Measurements from ENCODE around the gene PRR23E.

The PRR23E gene

DNA sequence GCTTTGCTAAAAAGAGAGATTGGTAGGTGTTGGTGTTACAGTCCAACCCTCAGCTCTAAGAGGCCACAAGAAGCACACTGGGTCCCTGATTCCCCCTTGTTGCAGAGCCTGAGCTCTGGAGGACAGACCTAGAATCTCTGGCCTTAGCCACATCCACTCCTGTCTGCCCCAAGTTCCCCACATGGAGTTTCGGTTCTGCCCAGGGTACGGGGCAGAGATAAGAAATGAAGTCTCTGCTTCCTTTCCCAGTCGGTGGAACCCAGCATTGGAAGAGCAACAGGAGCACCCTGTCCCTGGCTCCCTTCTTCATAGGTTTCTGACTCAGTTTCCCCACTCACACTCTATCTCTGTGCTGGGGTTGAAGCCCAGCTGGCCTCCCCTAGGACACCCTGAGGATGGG lies 13.2 kb downstream of the PRR23E start:
- Histone ChIP-seq H2BK5ac (ENCODE audit: low read depth, low read length, poor library complexity, severe bottlenecking) (no peak overlapping the region), H3K4ac (ENCODE audit: low read depth in 1 of 2, low read length in 2 of 2) (no peak overlapping the region), H2BK12ac (ENCODE audit: low read length in 2 of 2) (no peak overlapping the region), H3K23ac (ENCODE audit: low read length in 2 of 2) (no peak overlapping the region), H2BK120ac (ENCODE audit: low read depth, low read length) (no peak overlapping the region), H3K18ac (ENCODE audit: low read depth in 1 of 2, low read length in 2 of 2) (no peak overlapping the region), H4K8ac (ENCODE audit: low read length) (no peak overlapping the region), H3K27me3 (ENCODE audit: control insufficient read depth in 1 of 2, insufficient read depth in 1 of 2, low read length in 2 of 2) (peaks cover 15 to 28% of the 10 kb centered on the region in 2 experiments), H3K36me3 (ENCODE audit: control insufficient read depth in 1 of 2, insufficient read depth in 2 of 2, low read depth in 1 of 2, low read length in 2 of 2) (no peaks in the 10 kb centered on the region), H3K14ac (ENCODE audit: low read length in 2 of 2) (no peak overlapping the region), H3K79me1 (replicated peaks; ENCODE audit: low read length, poor library complexity, severe bottlenecking) (no peaks in the 10 kb centered on the region), H3K9ac (ENCODE audit: low read length) (no peak overlapping the region), H4K91ac (ENCODE audit: low read length) (no peak overlapping the region), H2AFZ (ENCODE audit: low read depth, low read length) (no peak overlapping the region), H3K4me1 (ENCODE audit: control insufficient read depth, insufficient read depth, low read depth, low read length) (no peaks in the 10 kb centered on the region), H3K4me2 (ENCODE audit: low read length, poor library complexity, severe bottlenecking) (no peak overlapping the region), H2AK5ac (ENCODE audit: low read length, severe bottlenecking) (no peak overlapping the region), H3K9me3 (ENCODE audit: control insufficient read depth, low read length) (peaks cover 8% of the 10 kb centered on the region), H2BK15ac (ENCODE audit: low read depth, poor library complexity, severe bottlenecking) (no peak overlapping the region), H3K27ac (ENCODE audit: low read length, poor library complexity, severe bottlenecking) (no peak overlapping the region), H3K4me3 (ENCODE audit: insufficient read depth in 1 of 2, low read depth in 1 of 2, low read length in 2 of 2) (no peak overlapping the region)
- WGBS: 79% methylated on average over 3 of the region's 3 CpGs
- no peak for DNase-seq

DNA sequence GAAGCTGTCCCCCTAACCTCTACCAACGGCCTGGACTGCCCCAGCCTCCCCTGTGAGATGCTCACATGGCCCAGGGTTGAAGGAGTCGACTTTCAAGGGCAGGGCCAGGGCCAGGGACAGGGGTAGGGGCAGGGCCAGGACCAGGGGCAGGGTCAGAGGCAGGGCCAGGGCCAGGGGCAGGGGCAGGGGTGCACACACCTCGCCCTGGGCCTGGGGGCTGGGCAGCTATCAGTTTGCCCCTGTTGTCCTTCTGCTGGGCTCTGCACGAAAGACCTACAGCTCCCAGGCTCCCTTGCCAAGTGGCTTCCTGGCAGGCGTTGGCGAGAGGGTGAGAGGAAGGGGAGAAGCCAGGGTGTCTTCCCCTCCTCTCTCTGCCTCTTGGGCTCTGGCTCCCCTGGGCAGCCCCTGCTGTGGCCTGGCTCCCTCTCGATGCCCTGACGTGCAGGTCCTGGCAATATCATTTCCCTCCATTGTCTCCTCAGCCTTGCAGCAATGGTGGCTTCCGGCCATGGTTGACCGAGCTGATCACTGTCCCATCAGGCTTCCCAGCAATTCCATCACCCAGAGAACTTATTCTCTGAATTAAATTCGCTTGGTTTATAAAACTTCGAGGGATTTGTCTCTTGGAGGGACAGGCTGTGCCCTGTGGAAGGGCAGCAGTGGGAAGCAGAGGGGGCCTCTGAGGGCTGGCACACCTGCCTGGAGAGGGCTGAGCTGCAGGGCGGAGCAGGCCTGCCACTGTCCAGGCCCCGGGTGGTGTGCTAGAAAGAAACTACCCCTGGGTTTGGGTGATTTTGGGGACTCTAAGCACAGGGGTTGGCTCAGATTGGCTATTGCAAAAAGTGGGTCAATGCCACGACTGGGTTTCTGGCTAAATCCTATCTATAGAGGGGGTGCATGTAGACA lies 13.9 kb downstream of the PRR23E start:
- Histone ChIP-seq H3K4me1 (ENCODE audit: control insufficient read depth, insufficient read depth, low read depth, low read length) (no peaks in the 10 kb centered on the region), H2BK12ac (ENCODE audit: low read length in 2 of 2) (no peak overlapping the region), H3K4ac (ENCODE audit: low read depth in 1 of 2, low read length in 2 of 2) (no peak overlapping the region), H2BK120ac (ENCODE audit: low read depth, low read length) (no peak overlapping the region), H3K27ac (ENCODE audit: low read length, poor library complexity, severe bottlenecking) (no peak overlapping the region), H3K14ac (ENCODE audit: low read length in 2 of 2) (peak overlapping the region in 1 of 2 experiments; percentile 39), H3K4me3 (ENCODE audit: insufficient read depth in 1 of 2, low read depth in 1 of 2, low read length in 2 of 2) (no peak overlapping the region), H2BK5ac (ENCODE audit: low read depth, low read length, poor library complexity, severe bottlenecking) (no peak overlapping the region), H3K9ac (ENCODE audit: low read length) (no peak overlapping the region), H3K23ac (ENCODE audit: low read length in 2 of 2) (no peak overlapping the region), H3K27me3 (ENCODE audit: control insufficient read depth in 1 of 2, insufficient read depth in 1 of 2, low read length in 2 of 2) (peaks cover 15 to 35% of the 10 kb centered on the region in 2 experiments), H3K36me3 (ENCODE audit: control insufficient read depth in 1 of 2, insufficient read depth in 2 of 2, low read depth in 1 of 2, low read length in 2 of 2) (no peaks in the 10 kb centered on the region), H4K8ac (ENCODE audit: low read length) (no peak overlapping the region), H4K91ac (ENCODE audit: low read length) (no peak overlapping the region), H2AK5ac (ENCODE audit: low read length, severe bottlenecking) (no peak overlapping the region), H3K9me3 (ENCODE audit: control insufficient read depth, low read length) (peaks cover 6% of the 10 kb centered on the region), H3K4me2 (ENCODE audit: low read length, poor library complexity, severe bottlenecking) (no peak overlapping the region), H2BK15ac (ENCODE audit: low read depth, poor library complexity, severe bottlenecking) (no peak overlapping the region), H3K18ac (ENCODE audit: low read depth in 1 of 2, low read length in 2 of 2) (no peak overlapping the region), H3K79me1 (replicated peaks; ENCODE audit: low read length, poor library complexity, severe bottlenecking) (no peaks in the 10 kb centered on the region), H2AFZ (ENCODE audit: low read depth, low read length) (no peak overlapping the region)
- 67% methylated on average over 13 of the region's 15 CpGs for WGBS
- no peak for DNase-seq

DNA sequence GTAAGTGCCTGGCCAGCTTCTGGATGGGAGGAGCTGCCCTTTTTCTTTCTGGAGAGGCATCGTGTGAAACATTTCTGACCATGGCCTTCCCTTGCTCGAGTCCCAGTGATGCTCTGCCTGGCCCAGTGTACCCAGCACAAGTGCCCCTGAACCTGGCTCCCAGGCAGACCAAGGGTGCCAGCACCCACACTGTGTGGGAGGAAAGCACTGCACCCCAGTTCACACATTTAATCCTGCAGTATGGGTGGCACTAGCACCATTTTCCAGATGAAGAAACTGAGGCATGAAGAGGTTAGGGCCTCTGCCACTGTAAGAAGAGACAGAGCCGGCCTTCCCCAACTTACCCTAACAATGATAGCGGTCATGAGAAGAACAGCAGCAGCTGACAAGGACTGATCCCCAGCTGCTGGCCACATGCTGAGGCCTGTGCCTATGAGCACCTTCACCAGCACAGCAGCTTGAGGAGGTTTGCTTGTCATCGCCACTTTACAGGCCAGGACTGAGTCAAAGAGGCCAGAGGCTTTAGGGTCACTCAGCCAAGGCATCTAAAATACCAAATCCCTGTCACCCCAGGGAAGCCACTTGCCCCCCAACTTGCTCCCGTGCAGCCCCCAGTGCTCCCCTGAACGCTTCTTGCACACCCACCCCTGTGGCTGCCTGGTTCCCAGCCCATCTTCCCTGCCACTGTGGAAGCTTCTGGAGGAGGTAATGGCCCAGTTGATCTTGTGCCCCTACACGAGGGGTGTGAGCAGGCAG lies 15.0 kb downstream of the PRR23E start:
- H3K27me3 ChIP-seq (ENCODE audit: control insufficient read depth in 1 of 2, insufficient read depth in 1 of 2, low read length in 2 of 2): peaks cover 15 to 38% of the 10 kb centered on the region in 2 experiments
- no peak overlapping the region for H2AFZ ChIP-seq (ENCODE audit: low read depth, low read length)
- no peaks in the 10 kb centered on the region for H3K9me3 ChIP-seq (ENCODE audit: control insufficient read depth, low read length)
- H3K36me3 ChIP-seq (ENCODE audit: control insufficient read depth in 1 of 2, insufficient read depth in 2 of 2, low read depth in 1 of 2, low read length in 2 of 2): no peaks in the 10 kb centered on the region
- no peak overlapping the region for H2BK12ac ChIP-seq (ENCODE audit: low read length in 2 of 2)
- no peak overlapping the region for H3K23ac ChIP-seq (ENCODE audit: low read length in 2 of 2)
- no peak overlapping the region for H2BK120ac ChIP-seq (ENCODE audit: low read depth, low read length)
- H3K27ac ChIP-seq (ENCODE audit: low read length, poor library complexity, severe bottlenecking): no peak overlapping the region
- no peak overlapping the region for H2BK5ac ChIP-seq (ENCODE audit: low read depth, low read length, poor library complexity, severe bottlenecking)
- no peak overlapping the region for H4K8ac ChIP-seq (ENCODE audit: low read length)
- H3K14ac ChIP-seq (ENCODE audit: low read length in 2 of 2): no peak overlapping the region
- H3K4ac ChIP-seq (ENCODE audit: low read depth in 1 of 2, low read length in 2 of 2): no peak overlapping the region
- no peaks in the 10 kb centered on the region for H3K79me1 ChIP-seq (replicated peaks; ENCODE audit: low read length, poor library complexity, severe bottlenecking)
- H4K91ac ChIP-seq (ENCODE audit: low read length): no peak overlapping the region
- WGBS: 82% methylated on average over 8 of the region's 8 CpGs
- H2AK5ac ChIP-seq (ENCODE audit: low read length, severe bottlenecking): no peak overlapping the region
- H3K4me2 ChIP-seq (ENCODE audit: low read length, poor library complexity, severe bottlenecking): no peak overlapping the region
- no peak overlapping the region for H3K4me3 ChIP-seq (ENCODE audit: insufficient read depth in 1 of 2, low read depth in 1 of 2, low read length in 2 of 2)
- no peak overlapping the region for H3K9ac ChIP-seq (ENCODE audit: low read length)
- H3K18ac ChIP-seq (ENCODE audit: low read depth in 1 of 2, low read length in 2 of 2): no peak overlapping the region
- H2BK15ac ChIP-seq (ENCODE audit: low read depth, poor library complexity, severe bottlenecking): no peak overlapping the region
- no peaks in the 10 kb centered on the region for H3K4me1 ChIP-seq (ENCODE audit: control insufficient read depth, insufficient read depth, low read depth, low read length)
- no peak for DNase-seq

DNA sequence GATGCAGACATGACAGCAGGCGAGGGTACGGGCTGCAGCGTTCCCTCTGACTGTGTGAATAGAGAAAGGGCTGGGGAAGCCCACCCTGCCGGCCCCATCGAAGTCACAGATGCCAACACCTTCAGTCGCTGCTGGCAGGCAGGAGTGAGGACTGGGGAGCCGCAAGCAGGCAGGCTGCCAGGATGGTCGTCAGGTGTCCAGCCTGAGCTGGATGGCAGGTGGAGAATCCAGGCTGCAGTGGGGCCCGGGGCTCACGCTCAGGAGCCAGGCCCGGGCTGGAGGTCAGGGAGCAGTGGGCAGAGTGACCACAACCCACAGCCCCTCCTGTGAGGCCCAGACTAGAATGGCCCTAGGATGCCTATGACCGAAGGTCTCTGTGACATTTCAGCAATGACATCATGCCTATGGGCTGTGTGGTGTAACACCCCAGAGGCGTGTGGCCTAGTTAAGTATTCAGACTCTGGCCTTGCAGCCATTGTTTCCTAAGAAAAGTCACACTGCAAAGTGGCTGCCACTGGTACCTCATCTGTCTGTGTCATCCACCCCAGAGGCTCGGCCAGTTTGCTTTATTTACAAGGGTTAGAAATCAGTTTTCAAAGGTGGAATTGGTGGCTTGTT lies 15.7 kb downstream of the PRR23E start:
- Histone ChIP-seq H2BK5ac (ENCODE audit: low read depth, low read length, poor library complexity, severe bottlenecking) (no peak overlapping the region), H3K4me1 (ENCODE audit: control insufficient read depth, insufficient read depth, low read depth, low read length) (no peaks in the 10 kb centered on the region), H2BK12ac (ENCODE audit: low read length in 2 of 2) (no peak overlapping the region), H3K4ac (ENCODE audit: low read depth in 1 of 2, low read length in 2 of 2) (no peak overlapping the region), H2BK15ac (ENCODE audit: low read depth, poor library complexity, severe bottlenecking) (no peak overlapping the region), H3K18ac (ENCODE audit: low read depth in 1 of 2, low read length in 2 of 2) (no peak overlapping the region), H4K91ac (ENCODE audit: low read length) (no peak overlapping the region), H4K8ac (ENCODE audit: low read length) (peak overlapping the region; percentile 3), H2AFZ (ENCODE audit: low read depth, low read length) (no peak overlapping the region), H2AK5ac (ENCODE audit: low read length, severe bottlenecking) (no peak overlapping the region), H3K14ac (ENCODE audit: low read length in 2 of 2) (no peak overlapping the region), H3K9me3 (ENCODE audit: control insufficient read depth, low read length) (no peaks in the 10 kb centered on the region), H3K4me2 (ENCODE audit: low read length, poor library complexity, severe bottlenecking) (no peak overlapping the region), H3K9ac (ENCODE audit: low read length) (no peak overlapping the region), H3K79me1 (replicated peaks; ENCODE audit: low read length, poor library complexity, severe bottlenecking) (no peaks in the 10 kb centered on the region), H3K36me3 (ENCODE audit: control insufficient read depth in 1 of 2, insufficient read depth in 2 of 2, low read depth in 1 of 2, low read length in 2 of 2) (no peaks in the 10 kb centered on the region), H3K27ac (ENCODE audit: low read length, poor library complexity, severe bottlenecking) (no peak overlapping the region), H2BK120ac (ENCODE audit: low read depth, low read length) (no peak overlapping the region), H3K4me3 (ENCODE audit: insufficient read depth in 1 of 2, low read depth in 1 of 2, low read length in 2 of 2) (no peak overlapping the region), H3K23ac (ENCODE audit: low read length in 2 of 2) (no peak overlapping the region), H3K27me3 (ENCODE audit: control insufficient read depth in 1 of 2, insufficient read depth in 1 of 2, low read length in 2 of 2) (peaks cover 15 to 38% of the 10 kb centered on the region in 2 experiments)
- 88% methylated on average over 14 of the region's 14 CpGs for WGBS
- no peak for DNase-seq

Data from mesenchymal stem cell (in vitro differentiated cells and primary cell).